ENCODE measurements around the gene LNPK.

LNPK gene

GRCh38 chr2:175884697-175885393 is 117.2 kb downstream of the LNPK start:
- Histone ChIP-seq H3F3A (ENCODE audit: insufficient read depth) (no peaks in the 10 kb centered on the region), H3K9me3 (ENCODE audit: insufficient read depth, low read length) (no peaks in the 10 kb centered on the region), H3K4me3 (ENCODE audit: insufficient read depth, low read length, poor library complexity, severe bottlenecking) (no peak overlapping the region), H3K27ac (ENCODE audit: low read depth, low read length) (no peak overlapping the region), H3K27me3 (ENCODE audit: low read length) (no peaks in the 10 kb centered on the region), H4K20me1 (ENCODE audit: low read depth, low read length) (no peaks in the 10 kb centered on the region), H3K4me2 (ENCODE audit: low read depth, low read length, poor library complexity, severe bottlenecking) (no peak overlapping the region), H2AFZ (ENCODE audit: low read depth, low read length, severe bottlenecking) (no peak overlapping the region), H3K79me2 (ENCODE audit: insufficient read depth, low read length) (no peaks in the 10 kb centered on the region), H3K36me3 (ENCODE audit: low read length) (no peaks in the 10 kb centered on the region), H3K9ac (ENCODE audit: low read length) (no peak overlapping the region), H3K9me2 (replicated peaks; ENCODE audit: insufficient read depth, low read length) (no peaks in the 10 kb centered on the region)
- no peak for TF ChIP-seq EZH2phosphoT487 (conservative IDR thresholded peaks at IDR 0.05; ENCODE audit: low read length)
- TF ChIP-seq, protein P1, sequence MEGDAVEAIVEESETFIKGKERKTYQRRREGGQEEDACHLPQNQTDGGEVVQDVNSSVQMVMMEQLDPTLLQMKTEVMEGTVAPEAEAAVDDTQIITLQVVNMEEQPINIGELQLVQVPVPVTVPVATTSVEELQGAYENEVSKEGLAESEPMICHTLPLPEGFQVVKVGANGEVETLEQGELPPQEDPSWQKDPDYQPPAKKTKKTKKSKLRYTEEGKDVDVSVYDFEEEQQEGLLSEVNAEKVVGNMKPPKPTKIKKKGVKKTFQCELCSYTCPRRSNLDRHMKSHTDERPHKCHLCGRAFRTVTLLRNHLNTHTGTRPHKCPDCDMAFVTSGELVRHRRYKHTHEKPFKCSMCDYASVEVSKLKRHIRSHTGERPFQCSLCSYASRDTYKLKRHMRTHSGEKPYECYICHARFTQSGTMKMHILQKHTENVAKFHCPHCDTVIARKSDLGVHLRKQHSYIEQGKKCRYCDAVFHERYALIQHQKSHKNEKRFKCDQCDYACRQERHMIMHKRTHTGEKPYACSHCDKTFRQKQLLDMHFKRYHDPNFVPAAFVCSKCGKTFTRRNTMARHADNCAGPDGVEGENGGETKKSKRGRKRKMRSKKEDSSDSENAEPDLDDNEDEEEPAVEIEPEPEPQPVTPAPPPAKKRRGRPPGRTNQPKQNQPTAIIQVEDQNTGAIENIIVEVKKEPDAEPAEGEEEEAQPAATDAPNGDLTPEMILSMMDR (IDR thresholded peaks at IDR 0.05; ENCODE audit: insufficient read depth, low read length, poor library complexity, severe bottlenecking), result no peak

DNA sequence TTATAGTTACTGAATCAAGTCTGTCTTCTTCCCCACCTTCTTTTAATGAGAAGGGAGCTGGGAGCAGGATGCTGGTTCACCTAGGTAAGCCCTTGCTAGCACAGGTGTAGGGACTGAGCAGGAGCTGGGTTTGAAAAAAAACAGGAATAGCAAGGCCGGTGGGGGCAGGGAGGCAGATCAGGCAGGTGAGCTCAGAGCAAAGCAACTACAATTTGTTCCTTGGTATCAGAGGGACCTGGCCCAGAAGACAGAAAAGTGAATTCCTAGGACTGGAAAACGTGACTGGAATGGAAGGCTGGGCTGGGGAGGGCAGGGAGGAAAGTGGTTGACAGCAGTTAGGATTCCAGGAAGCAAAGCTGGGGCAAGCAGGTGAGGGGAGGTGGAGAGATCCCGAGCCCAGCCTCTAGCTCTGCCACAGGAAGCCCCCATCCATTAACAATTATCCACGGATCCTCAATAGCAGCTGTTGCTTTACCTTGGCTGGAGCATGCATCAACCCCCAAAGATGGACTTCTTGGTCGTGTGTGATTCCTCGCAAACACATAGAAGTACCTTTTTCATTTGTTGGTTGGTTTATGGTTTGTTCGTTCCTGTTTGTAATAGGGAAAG is 118.4 kb downstream of the LNPK start:
- H3K27me3 ChIP-seq (ENCODE audit: low read length), result no peaks in the 10 kb centered on the region
- H3K9me2 ChIP-seq (replicated peaks; ENCODE audit: insufficient read depth, low read length), result no peaks in the 10 kb centered on the region
- H3K9ac ChIP-seq (ENCODE audit: low read length), result no peak overlapping the region
- H3K4me3 ChIP-seq (ENCODE audit: insufficient read depth, low read length, poor library complexity, severe bottlenecking), result no peak overlapping the region
- H3K36me3 ChIP-seq (ENCODE audit: low read length), result no peaks in the 10 kb centered on the region
- H3K79me2 ChIP-seq (ENCODE audit: insufficient read depth, low read length), result no peaks in the 10 kb centered on the region
- no peak overlapping the region for H3K4me2 ChIP-seq (ENCODE audit: low read depth, low read length, poor library complexity, severe bottlenecking)
- no peak overlapping the region for H2AFZ ChIP-seq (ENCODE audit: low read depth, low read length, severe bottlenecking)
- no peak overlapping the region for H3K27ac ChIP-seq (ENCODE audit: low read depth, low read length)
- H3K9me3 ChIP-seq (ENCODE audit: insufficient read depth, low read length), result no peaks in the 10 kb centered on the region
- no peaks in the 10 kb centered on the region for H4K20me1 ChIP-seq (ENCODE audit: low read depth, low read length)
- TF ChIP-seq, protein P1 (IDR thresholded peaks at IDR 0.05; ENCODE audit: insufficient read depth, low read length, poor library complexity, severe bottlenecking), result no peak
- TF ChIP-seq EZH2phosphoT487 (conservative IDR thresholded peaks at IDR 0.05; ENCODE audit: low read length), result no peak
- no peaks in the 10 kb centered on the region for H3F3A ChIP-seq (ENCODE audit: insufficient read depth)

- no peak overlapping the region for H3K4me2 ChIP-seq (ENCODE audit: low read depth, low read length, poor library complexity, severe bottlenecking)
- no peak overlapping the region for H3K9ac ChIP-seq (ENCODE audit: low read length)
- H3K36me3 ChIP-seq (ENCODE audit: low read length), result no peaks in the 10 kb centered on the region
- H2AFZ ChIP-seq (ENCODE audit: low read depth, low read length, severe bottlenecking), result no peak overlapping the region
- H3K9me2 ChIP-seq (replicated peaks; ENCODE audit: insufficient read depth, low read length), result no peaks in the 10 kb centered on the region
- H4K20me1 ChIP-seq (ENCODE audit: low read depth, low read length), result no peaks in the 10 kb centered on the region
- no peak overlapping the region for H3K4me3 ChIP-seq (ENCODE audit: insufficient read depth, low read length, poor library complexity, severe bottlenecking)
- no peaks in the 10 kb centered on the region for H3K9me3 ChIP-seq (ENCODE audit: insufficient read depth, low read length)
- no peaks in the 10 kb centered on the region for H3K79me2 ChIP-seq (ENCODE audit: insufficient read depth, low read length)
- H3F3A ChIP-seq (ENCODE audit: insufficient read depth), result no peaks in the 10 kb centered on the region
- H3K27me3 ChIP-seq (ENCODE audit: low read length), result no peaks in the 10 kb centered on the region
- H3K27ac ChIP-seq (ENCODE audit: low read depth, low read length), result no peak overlapping the region
- TF ChIP-seq, protein P1 (IDR thresholded peaks at IDR 0.05; ENCODE audit: insufficient read depth, low read length, poor library complexity, severe bottlenecking), result no peak
- no peak for TF ChIP-seq EZH2phosphoT487 (conservative IDR thresholded peaks at IDR 0.05; ENCODE audit: low read length)
Measured at GRCh38 chr2:175879679-175880078, 122.4 kb downstream of the LNPK start.
